Thyroid gland (tissue), 4 donors: ENCODE data around the gene FBXL20.

ENCODE experiments used
- POLR2A ChIP-seq, 2 donors: fragments of 450-650 bp; IDR thresholded peaks; one replicate each; pipeline ENCODE4 v1.6.1; 2017; ENCODE audit warnings: antibody characterized with exemption in 2 of 2, mild to moderate bottlenecking in 2 of 2, moderate library complexity in 1 of 2
- TF ChIP-seq, protein P1 (sequence below), 6 experiments: fragments of 200-600 bp in 3 of 6; fragments of 450-650 bp in 3 of 6; sonication (generic) in 3 of 6; IDR thresholded peaks; one replicate each; pipeline ENCODE4 v1.5.1; 2016 to 2019; ENCODE audit warnings: antibody characterized with exemption in 6 of 6, mild to moderate bottlenecking in 2 of 6, inconsistent platforms in 1 of 6, moderate library complexity in 1 of 6

DNA sequence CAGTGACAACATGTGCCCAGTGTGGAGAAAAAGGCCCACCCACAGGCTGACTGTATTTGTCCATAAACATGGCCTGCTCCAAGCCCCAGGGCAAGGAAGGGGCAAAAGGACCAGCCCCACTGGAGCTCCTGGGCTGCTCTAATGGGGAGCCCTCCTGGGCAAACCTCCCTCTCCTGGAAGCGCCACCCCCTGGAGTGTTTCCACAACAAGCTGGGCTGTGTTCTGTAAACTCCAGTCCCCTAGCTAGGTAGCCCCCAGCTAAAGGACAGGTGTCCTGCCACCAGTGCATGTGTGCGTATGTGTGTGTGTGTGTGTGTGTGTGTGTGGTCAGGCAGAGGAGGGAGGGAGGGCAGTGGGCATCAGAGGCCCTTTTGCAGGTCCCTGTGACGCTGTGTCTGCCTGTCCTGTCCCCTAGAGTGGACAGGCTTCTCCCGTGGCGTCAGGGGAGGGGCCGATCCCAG is 164.4 kb downstream of the FBXL20 start:
- TF ChIP-seq, protein P1, sequence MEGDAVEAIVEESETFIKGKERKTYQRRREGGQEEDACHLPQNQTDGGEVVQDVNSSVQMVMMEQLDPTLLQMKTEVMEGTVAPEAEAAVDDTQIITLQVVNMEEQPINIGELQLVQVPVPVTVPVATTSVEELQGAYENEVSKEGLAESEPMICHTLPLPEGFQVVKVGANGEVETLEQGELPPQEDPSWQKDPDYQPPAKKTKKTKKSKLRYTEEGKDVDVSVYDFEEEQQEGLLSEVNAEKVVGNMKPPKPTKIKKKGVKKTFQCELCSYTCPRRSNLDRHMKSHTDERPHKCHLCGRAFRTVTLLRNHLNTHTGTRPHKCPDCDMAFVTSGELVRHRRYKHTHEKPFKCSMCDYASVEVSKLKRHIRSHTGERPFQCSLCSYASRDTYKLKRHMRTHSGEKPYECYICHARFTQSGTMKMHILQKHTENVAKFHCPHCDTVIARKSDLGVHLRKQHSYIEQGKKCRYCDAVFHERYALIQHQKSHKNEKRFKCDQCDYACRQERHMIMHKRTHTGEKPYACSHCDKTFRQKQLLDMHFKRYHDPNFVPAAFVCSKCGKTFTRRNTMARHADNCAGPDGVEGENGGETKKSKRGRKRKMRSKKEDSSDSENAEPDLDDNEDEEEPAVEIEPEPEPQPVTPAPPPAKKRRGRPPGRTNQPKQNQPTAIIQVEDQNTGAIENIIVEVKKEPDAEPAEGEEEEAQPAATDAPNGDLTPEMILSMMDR (IDR thresholded peaks at IDR 0.05), result no peak
- TF ChIP-seq POLR2A (IDR thresholded peaks at IDR 0.05), result no peak
